Endodermal cell (in vitro differentiated cells): ENCODE results near the gene MORC4. TPM values are rescaled to one million over a fixed set of nuclear protein-coding genes. Genes with fewer than 3 reads are reported as not detected.

Experiments used
- DNase-seq: peaks from one replicate; pipeline ENCODE4 v3.0.0-alpha.2; 2017
- H3K27ac ChIP-seq: 2 replicates; pipeline ENCODE4 v1.5.1; 2013; ENCODE audit warnings: mild to moderate bottlenecking, low read depth, low read length, moderate library complexity
- H3K27me3 ChIP-seq: 2 replicates; pipeline ENCODE4 v1.6.1; 2013; ENCODE audit warnings: mild to moderate bottlenecking, low read length, moderate library complexity; ENCODE audit not compliant: insufficient read depth, control insufficient read depth, poor library complexity, severe bottlenecking
- H3K36me3 ChIP-seq: 2 replicates; pipeline ENCODE4 v1.7.0; 2013; ENCODE audit warnings: mild to moderate bottlenecking, low read length, moderate library complexity; ENCODE audit not compliant: control insufficient read depth, insufficient read depth
- H3K4me1 ChIP-seq: one replicate; pipeline ENCODE4 v1.7.0; 2013; ENCODE audit warnings: low read length; ENCODE audit not compliant: control insufficient read depth, insufficient read depth
- H3K4me3 ChIP-seq: 2 replicates; pipeline ENCODE4 v1.5.1; 2013; ENCODE audit warnings: mild to moderate bottlenecking, low read length, moderate library complexity
- H3K9ac ChIP-seq: 2 replicates; pipeline ENCODE4 v1.6.1; 2013; ENCODE audit warnings: mild to moderate bottlenecking, low read length, moderate library complexity; ENCODE audit not compliant: poor library complexity, severe bottlenecking; ENCODE audit errors: extremely low read depth
- H3K9me3 ChIP-seq: 2 replicates; pipeline ENCODE4 v1.6.1; 2013; ENCODE audit warnings: mild to moderate bottlenecking, low read length, moderate library complexity; ENCODE audit not compliant: control insufficient read depth
- H3K27ac Mint-ChIP-seq: 2 replicates; pipeline ENCODE4 v1.8.0; 2020; ENCODE audit warnings: mixed read lengths
- H3K27me3 Mint-ChIP-seq: 2 replicates; pipeline ENCODE4 v1.8.0; 2021; ENCODE audit warnings: mild to moderate bottlenecking, mixed read lengths; ENCODE audit not compliant: insufficient read depth
- H3K36me3 Mint-ChIP-seq: 2 replicates; pipeline ENCODE4 v1.8.0; 2020; ENCODE audit warnings: low read depth, mixed read lengths
- H3K4me1 Mint-ChIP-seq: 2 replicates; pipeline ENCODE4 v1.8.0; 2020; ENCODE audit warnings: mixed read lengths
- H3K4me3 Mint-ChIP-seq: 2 replicates; pipeline ENCODE4 v1.8.0; 2020; ENCODE audit warnings: mild to moderate bottlenecking, moderate library complexity, mixed read lengths
- H3K9me3 Mint-ChIP-seq: 2 replicates; pipeline ENCODE4 v1.8.0; 2020; ENCODE audit warnings: mild to moderate bottlenecking, mixed read lengths
- WGBS, 2 experiments: methylation state at CpG; one replicate each; pipeline versions ENCODE4 v1.1.5 to v1.1.7; 2013; ENCODE audit warnings: missing lambda C conversion rate in 2 of 2, mixed read lengths in 1 of 2; ENCODE audit not compliant: insufficient coverage in 1 of 2, insufficient read length in 1 of 2; 5-methylcytosine and 5-hydroxymethylcytosine counted together
- total RNA-seq, 2 donors: library from RNA; stranded (reverse); fragmentation: NEBNext Ultra II Directional in 1 of 2; extraction: Animal tissue kit (Norgen Biotek cat#: 25700) in 1 of 2; gene quantifications; 2 replicates in 1 of 2; 3 replicates in 1 of 2; pipeline ENCODE4 v1.2.1, GENCODE V29; 2021
- TF ChIP-seq, protein P1 (sequence below): fragments of 200-600 bp; sonication (generic); conservative IDR thresholded peaks from 2 replicates; pipeline ENCODE4 v1.5.0; 2021; ENCODE audit warnings: antibody characterized with exemption, mild to moderate bottlenecking

The MORC4 gene
- total RNA-seq, 2 donors from 2014 or later: 3.4 TPM

DNA sequence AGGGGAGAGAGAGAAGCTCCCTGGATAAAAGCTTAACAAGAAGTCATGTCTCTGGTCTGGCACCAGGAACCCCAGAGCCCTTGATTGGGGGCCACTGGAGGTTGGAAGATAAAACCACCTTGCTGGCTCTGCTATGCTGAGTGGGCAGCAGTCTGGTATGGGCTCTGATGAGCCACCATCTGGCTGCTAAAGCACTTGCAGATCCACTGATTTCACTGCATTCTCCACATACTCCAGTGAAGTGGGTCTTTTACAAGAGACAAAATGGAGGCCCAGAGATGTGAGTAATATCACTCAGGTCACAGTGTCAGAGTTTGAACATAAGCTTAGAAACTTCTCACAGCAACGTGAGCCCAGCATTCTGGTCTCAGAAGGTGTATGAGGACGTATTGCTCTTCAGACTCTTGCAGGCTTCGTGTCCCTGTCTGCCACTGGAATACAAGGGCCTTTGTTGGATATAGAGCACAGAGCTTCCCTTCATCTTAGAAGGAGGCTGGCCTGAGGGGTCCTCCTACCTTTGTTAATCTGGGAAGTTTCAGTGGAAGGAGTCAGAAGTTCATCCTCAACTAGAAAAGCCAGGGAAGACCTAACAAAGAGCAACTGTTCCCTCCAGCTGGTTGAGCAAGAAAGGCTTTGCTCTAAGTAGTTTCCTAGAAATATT lies 68.1 kb downstream of the MORC4 start:
- no peak overlapping the region for H3K27ac ChIP-seq
- WGBS, 2 experiments: 100% methylated on average over 3 of the region's 3 CpGs; no CpG with 5 or more reads in 1 of the 2 experiments

DNA sequence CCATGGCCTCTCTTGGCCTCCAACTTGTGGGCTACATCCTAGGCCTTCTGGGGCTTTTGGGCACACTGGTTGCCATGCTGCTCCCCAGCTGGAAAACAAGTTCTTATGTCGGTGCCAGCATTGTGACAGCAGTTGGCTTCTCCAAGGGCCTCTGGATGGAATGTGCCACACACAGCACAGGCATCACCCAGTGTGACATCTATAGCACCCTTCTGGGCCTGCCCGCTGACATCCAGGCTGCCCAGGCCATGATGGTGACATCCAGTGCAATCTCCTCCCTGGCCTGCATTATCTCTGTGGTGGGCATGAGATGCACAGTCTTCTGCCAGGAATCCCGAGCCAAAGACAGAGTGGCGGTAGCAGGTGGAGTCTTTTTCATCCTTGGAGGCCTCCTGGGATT lies 71.8 kb downstream of the MORC4 start:
- Mint-ChIP-seq H3K9me3 (peaks cover 20% of the 10 kb centered on the region), H3K36me3 (no peaks in the 10 kb centered on the region), H3K27ac (no peak overlapping the region), H3K4me1 (peaks cover 9% of the 10 kb centered on the region), H3K27me3 (peaks cover 4% of the 10 kb centered on the region), H3K4me3 (no peak overlapping the region)
- TF ChIP-seq, protein P1, sequence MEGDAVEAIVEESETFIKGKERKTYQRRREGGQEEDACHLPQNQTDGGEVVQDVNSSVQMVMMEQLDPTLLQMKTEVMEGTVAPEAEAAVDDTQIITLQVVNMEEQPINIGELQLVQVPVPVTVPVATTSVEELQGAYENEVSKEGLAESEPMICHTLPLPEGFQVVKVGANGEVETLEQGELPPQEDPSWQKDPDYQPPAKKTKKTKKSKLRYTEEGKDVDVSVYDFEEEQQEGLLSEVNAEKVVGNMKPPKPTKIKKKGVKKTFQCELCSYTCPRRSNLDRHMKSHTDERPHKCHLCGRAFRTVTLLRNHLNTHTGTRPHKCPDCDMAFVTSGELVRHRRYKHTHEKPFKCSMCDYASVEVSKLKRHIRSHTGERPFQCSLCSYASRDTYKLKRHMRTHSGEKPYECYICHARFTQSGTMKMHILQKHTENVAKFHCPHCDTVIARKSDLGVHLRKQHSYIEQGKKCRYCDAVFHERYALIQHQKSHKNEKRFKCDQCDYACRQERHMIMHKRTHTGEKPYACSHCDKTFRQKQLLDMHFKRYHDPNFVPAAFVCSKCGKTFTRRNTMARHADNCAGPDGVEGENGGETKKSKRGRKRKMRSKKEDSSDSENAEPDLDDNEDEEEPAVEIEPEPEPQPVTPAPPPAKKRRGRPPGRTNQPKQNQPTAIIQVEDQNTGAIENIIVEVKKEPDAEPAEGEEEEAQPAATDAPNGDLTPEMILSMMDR: no peak
- peaks cover 4% of the 10 kb centered on the region for H3K4me1 ChIP-seq
- no peaks in the 10 kb centered on the region for H3K27me3 ChIP-seq
- DNase-seq: no peak
- H3K4me3 ChIP-seq: no peak overlapping the region
- H3K36me3 ChIP-seq: no peaks in the 10 kb centered on the region
- WGBS, 2 experiments: 100% methylated on average over 1 to 4 of the region's 4 CpGs
- no peak overlapping the region for H3K27ac ChIP-seq
- no peaks in the 10 kb centered on the region for H3K9me3 ChIP-seq
- no peak overlapping the region for H3K9ac ChIP-seq

More for the DNA sequence above, 68.1 kb downstream of the MORC4 start:
- no peak overlapping the region for H3K9ac ChIP-seq
- Mint-ChIP-seq H3K27me3 (peaks cover 4% of the 10 kb centered on the region), H3K9me3 (peaks cover 31% of the 10 kb centered on the region), H3K4me1 (peaks cover 18% of the 10 kb centered on the region), H3K36me3 (no peaks in the 10 kb centered on the region), H3K27ac (no peak overlapping the region), H3K4me3 (no peak overlapping the region)
- H3K4me1 ChIP-seq: peaks cover 8% of the 10 kb centered on the region
- no peaks in the 10 kb centered on the region for H3K9me3 ChIP-seq
- TF ChIP-seq, protein P1: no peak
- no peak overlapping the region for H3K4me3 ChIP-seq
- H3K36me3 ChIP-seq: no peaks in the 10 kb centered on the region
- no peaks in the 10 kb centered on the region for H3K27me3 ChIP-seq
- DNase-seq: no peak

DNA sequence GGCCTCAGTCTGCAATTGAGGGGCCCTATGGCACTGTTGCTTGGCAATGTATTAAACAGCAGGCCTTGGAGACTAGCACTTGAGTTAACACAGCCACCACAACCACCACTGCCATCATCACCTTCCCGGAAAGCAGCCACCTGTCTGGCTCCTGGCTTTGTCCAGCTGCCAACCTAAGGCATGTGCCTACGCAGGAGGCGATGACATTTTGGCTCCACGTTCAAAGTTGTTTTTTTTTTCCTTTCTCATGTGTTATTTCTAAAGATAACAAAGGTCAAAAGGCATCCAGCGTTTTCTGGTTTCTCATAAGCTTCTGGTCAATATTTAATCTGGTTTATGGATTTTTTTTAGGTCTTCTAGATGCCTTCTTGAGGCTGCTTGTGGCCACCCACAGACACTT lies 72.3 kb downstream of the MORC4 start:
- Histone ChIP-seq H3K4me1 (no peaks in the 10 kb centered on the region), H3K36me3 (no peaks in the 10 kb centered on the region), H3K27ac (no peak overlapping the region), H3K9me3 (no peaks in the 10 kb centered on the region), H3K9ac (no peak overlapping the region), H3K4me3 (no peak overlapping the region), H3K27me3 (no peaks in the 10 kb centered on the region)
- TF ChIP-seq, protein P1: no peak
- no peak overlapping the region for H3K27ac Mint-ChIP-seq
- DNase-seq: no peak
- no peaks in the 10 kb centered on the region for H3K36me3 Mint-ChIP-seq
- H3K9me3 Mint-ChIP-seq: peaks cover 19% of the 10 kb centered on the region
- H3K4me1 Mint-ChIP-seq: peaks cover 4% of the 10 kb centered on the region
- H3K4me3 Mint-ChIP-seq: no peak overlapping the region
- 87% methylated on average over 3 to 5 of the region's 5 CpGs for WGBS, 2 experiments
- peaks cover 4% of the 10 kb centered on the region for H3K27me3 Mint-ChIP-seq
